ENCODE data around the gene MUC6.

MUC6 gene

DNA sequence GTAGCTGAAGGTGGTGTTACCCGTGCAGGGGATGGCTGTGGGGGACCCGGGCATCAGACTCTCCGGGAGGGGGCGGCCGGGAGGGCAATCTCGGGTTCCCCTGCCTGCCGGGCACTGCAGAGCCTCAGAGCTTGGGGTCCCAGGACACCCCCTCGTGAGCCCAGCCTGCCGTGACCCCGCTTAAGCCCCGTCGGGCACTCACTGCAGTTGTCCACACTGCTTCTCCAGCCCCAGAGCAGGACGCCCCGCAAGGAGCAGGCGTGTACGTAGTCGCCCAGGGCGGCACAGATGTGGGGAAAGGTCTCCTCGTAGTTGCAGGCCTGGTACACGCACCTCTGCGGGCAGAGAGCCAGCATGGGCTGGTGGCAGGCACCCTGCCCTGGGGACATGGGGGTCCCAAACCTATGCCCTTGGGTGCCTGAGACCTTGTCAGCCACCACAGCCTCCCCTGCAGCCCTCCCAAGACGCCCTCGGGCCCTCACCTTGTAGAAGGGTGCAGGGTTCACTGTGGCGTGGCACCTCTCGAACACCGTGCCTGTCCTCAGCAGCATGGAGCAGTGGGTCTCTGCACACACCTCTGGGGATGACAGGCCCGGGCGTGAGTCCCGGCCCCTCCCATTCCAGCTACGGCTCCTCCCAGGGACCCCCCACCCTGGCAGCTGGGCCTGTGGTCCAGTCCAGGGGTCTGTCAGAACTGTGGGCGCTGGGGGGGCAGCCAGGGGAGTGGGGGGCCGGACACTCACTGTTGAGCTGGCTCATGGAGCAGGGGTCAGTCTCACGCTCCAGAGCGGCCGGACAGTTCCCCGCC is 8.8 kb downstream of the MUC6 start:
- TF ChIP-seq, protein P1, sequence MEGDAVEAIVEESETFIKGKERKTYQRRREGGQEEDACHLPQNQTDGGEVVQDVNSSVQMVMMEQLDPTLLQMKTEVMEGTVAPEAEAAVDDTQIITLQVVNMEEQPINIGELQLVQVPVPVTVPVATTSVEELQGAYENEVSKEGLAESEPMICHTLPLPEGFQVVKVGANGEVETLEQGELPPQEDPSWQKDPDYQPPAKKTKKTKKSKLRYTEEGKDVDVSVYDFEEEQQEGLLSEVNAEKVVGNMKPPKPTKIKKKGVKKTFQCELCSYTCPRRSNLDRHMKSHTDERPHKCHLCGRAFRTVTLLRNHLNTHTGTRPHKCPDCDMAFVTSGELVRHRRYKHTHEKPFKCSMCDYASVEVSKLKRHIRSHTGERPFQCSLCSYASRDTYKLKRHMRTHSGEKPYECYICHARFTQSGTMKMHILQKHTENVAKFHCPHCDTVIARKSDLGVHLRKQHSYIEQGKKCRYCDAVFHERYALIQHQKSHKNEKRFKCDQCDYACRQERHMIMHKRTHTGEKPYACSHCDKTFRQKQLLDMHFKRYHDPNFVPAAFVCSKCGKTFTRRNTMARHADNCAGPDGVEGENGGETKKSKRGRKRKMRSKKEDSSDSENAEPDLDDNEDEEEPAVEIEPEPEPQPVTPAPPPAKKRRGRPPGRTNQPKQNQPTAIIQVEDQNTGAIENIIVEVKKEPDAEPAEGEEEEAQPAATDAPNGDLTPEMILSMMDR (IDR thresholded peaks at IDR 0.05), result no peak
- H3K27me3 ChIP-seq, result no peaks in the 10 kb centered on the region
- no peaks in the 10 kb centered on the region for H3K36me3 ChIP-seq
- no peak overlapping the region for H3K4me3 ChIP-seq (ENCODE audit: low read depth in 1 of 2, low read length in 1 of 2)
- H3K27ac ChIP-seq, result no peak overlapping the region
- no peaks in the 10 kb centered on the region for H3K9me3 ChIP-seq
- H3K4me1 ChIP-seq (ENCODE audit: control insufficient read depth in 1 of 2, insufficient read depth in 1 of 2, low read depth in 1 of 2, low read length in 1 of 2), result no peaks in the 10 kb centered on the region

DNA sequence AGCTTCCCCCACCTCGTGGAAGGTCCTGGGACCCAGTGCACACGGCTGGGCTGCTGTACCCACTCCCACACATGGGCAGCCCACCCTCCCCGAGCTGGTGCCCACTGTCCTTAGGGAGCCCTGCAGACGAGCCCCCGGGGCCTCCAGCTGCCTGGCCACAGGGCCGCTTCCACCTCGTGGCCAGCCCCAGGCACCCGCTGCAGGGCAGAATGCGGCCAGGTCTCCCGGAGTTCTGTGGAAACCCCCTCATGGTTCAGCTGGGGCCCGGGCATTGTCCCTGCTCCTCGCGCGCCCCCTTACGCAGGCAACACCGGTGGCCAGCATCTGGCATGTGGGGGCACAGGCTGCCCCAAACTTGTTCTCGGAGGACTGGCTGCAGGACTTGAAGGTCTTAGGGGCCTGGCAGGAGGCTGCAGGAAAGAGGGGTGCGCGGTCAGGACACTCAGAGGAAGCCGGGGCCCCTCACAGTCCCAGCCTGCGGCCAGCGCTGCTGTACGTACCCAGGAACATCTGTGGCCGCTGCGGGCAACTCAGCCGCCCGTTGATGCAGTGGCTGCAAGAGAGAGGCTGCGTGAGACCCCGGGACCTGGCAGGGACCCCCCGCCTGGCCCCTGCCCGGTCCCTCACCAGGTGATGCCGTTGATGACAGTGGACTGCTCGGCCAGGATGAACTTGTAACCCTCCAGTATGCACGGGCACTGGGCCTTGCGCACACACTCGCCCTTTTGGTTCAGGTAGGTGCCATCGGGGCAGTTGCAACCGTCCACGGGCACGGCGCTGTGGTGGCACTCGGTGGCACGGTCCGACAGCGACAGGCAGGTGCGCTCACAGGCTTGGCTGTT is 9.7 kb downstream of the MUC6 start:
- TF ChIP-seq, protein P1 (IDR thresholded peaks at IDR 0.05), result no peak
- H3K4me3 ChIP-seq (ENCODE audit: low read depth in 1 of 2, low read length in 1 of 2), result no peak overlapping the region
- no peaks in the 10 kb centered on the region for H3K4me1 ChIP-seq (ENCODE audit: control insufficient read depth in 1 of 2, insufficient read depth in 1 of 2, low read depth in 1 of 2, low read length in 1 of 2)
- H3K36me3 ChIP-seq, result no peaks in the 10 kb centered on the region
- H3K27me3 ChIP-seq, result no peaks in the 10 kb centered on the region
- no peaks in the 10 kb centered on the region for H3K9me3 ChIP-seq
- H3K27ac ChIP-seq, result no peak overlapping the region

DNA sequence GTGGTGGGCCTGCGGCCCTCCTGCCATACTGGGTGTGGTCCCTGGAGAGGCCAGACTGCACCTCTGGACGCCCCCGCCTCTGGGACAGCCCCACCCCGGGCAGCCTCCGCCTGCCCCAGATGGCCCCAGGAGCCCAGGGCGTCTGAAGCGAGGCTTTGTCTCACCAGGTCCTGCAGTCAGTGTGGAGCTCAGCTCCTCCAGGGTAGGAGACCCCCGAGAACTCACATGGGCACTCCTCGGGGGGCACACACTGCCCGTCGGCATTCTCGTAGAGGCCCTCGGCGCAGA is 10.4 kb downstream of the MUC6 start:
- H3K4me3 ChIP-seq (ENCODE audit: low read depth in 1 of 2, low read length in 1 of 2), result no peak overlapping the region
- H3K9me3 ChIP-seq, result no peaks in the 10 kb centered on the region
- no peak overlapping the region for H3K27ac ChIP-seq
- no peaks in the 10 kb centered on the region for H3K27me3 ChIP-seq
- TF ChIP-seq, protein P1 (IDR thresholded peaks at IDR 0.05), result no peak
- H3K36me3 ChIP-seq, result no peaks in the 10 kb centered on the region
- no peaks in the 10 kb centered on the region for H3K4me1 ChIP-seq (ENCODE audit: control insufficient read depth in 1 of 2, insufficient read depth in 1 of 2, low read depth in 1 of 2, low read length in 1 of 2)

DNA sequence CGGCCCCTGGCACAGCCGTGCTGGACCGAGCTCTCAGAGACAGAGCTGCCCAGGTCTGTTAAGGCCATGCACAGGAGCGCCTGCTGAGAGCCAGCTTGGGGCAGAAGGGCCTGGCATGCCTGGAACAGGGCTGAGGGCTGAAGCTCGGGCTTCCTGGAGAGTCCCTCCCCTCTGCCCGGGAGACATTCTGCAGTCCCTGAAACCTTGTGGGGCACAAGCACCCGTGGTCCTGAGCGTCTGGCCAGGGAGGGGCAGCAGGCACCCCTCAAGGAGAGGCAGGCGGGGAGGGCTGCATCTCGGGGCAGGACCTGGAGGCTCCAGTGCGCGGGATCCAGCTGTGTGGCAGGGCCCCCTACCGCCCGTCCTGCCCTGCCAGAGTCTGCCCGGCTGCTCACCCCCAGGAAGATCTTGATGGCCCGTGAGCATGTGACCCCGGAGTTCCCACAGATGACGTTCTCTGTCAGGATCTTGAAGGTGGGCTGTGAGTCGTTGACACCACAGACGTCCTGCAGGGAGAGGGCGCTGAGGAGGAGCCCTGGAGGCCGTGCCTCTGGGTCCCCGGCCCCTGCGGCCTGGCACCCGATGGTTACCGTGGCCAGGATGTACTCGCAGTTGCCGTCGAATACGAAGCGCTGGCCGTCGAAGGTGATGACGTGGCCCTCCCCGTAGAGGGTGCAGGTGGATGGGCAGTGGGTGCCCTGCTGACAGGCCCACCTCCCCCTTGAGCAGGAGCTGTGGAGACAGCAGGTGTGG is 10.9 kb downstream of the MUC6 start:
- Histone ChIP-seq H3K27ac (no peak overlapping the region), H3K36me3 (no peaks in the 10 kb centered on the region), H3K4me1 (ENCODE audit: control insufficient read depth in 1 of 2, insufficient read depth in 1 of 2, low read depth in 1 of 2, low read length in 1 of 2) (no peaks in the 10 kb centered on the region), H3K9me3 (no peaks in the 10 kb centered on the region), H3K27me3 (no peaks in the 10 kb centered on the region), H3K4me3 (ENCODE audit: low read depth in 1 of 2, low read length in 1 of 2) (no peak overlapping the region)
- TF ChIP-seq, protein P1 (IDR thresholded peaks at IDR 0.05), result no peak

DNA sequence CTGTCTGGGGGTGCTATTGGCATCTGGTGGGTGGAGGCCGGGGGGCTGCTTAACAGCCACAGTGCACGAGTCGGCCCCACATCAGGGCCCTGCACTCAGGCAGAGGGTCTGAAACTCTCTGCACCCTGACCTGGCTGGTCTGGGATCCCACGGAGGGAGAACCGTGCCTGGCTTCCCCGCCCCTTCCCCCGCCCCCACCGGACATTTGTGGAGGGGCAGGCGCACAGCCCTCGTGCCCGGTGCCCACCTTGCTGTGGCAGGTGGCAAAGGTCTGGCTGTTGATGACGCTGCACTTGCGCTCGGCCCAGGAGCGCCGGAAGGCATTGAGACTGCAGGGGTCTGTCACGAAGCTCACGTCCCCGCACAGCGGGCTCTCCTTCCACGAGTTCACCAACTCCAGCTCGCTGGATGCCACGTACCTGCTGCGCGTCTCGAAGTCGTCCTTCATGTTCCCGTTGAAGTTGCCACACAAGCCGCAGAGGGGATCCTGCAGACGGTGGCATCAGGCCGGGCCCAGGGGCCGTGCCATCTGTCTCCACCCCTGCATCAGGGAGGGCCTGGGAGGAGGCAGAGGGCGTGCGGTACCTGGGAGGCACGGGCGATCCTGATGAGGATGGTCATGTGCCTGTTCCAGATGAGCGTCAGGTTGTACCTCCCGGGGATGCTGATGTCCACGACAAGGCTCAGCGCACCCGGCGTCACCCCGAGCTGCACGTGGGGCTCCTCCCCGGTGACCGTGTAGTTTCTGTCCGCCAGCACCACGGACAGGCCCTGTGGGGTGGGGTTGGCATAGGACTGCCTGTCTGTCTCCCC is 11.7 kb downstream of the MUC6 start:
- Histone ChIP-seq H3K9me3 (no peaks in the 10 kb centered on the region), H3K36me3 (no peaks in the 10 kb centered on the region), H3K27ac (no peak overlapping the region), H3K4me3 (ENCODE audit: low read depth in 1 of 2, low read length in 1 of 2) (no peak overlapping the region), H3K4me1 (ENCODE audit: control insufficient read depth in 1 of 2, insufficient read depth in 1 of 2, low read depth in 1 of 2, low read length in 1 of 2) (no peaks in the 10 kb centered on the region), H3K27me3 (no peaks in the 10 kb centered on the region)
- TF ChIP-seq, protein P1 (IDR thresholded peaks at IDR 0.05), result no peak
